Pancreas (tissue), 10 donors: ENCODE measurements around the gene EVA1A. TPM values are rescaled to one million over a fixed set of nuclear protein-coding genes. Genes with fewer than 3 reads are reported as not detected.

Experiments
- ATAC-seq, 4 donors: fragments of 200-7000 bp; cut with Tn5 transposase; one replicate each; pipeline versions ENCODE4 v1.8.0 to v1.9.1; 2020; ENCODE audit warnings: mild to moderate bottlenecking in 4 of 4, moderate library complexity in 4 of 4
- DNase-seq, 6 donors: peaks; one replicate each; pipeline ENCODE4 v3.0.0-alpha.2; 2020
- FAIRE-seq: peaks from 2 replicates; lab custom pipeline; 2012; peaks lifted over from hg19 to GRCh38; lab: Jason Lieb, UNC
- H3K27ac ChIP-seq, 4 donors: fragments of 200-600 bp; sonication (generic); 1 replicate in 3 of 4; 2 replicates in 1 of 4; pipeline versions ENCODE4 v1.5.0 to v1.8.0; 2020
- H3K27me3 ChIP-seq, 4 donors: fragments of 200-600 bp; one replicate each; pipeline ENCODE4 v1.8.0; 2021
- H3K36me3 ChIP-seq, 3 donors: fragments of 200-600 bp; sonication (generic) in 1 of 3; one replicate each; pipeline versions ENCODE4 v1.5.0 to v1.8.0; 2020 to 2021
- H3K4me1 ChIP-seq, 3 donors: fragments of 200-600 bp; one replicate each; pipeline ENCODE4 v1.8.0; 2021
- H3K4me3 ChIP-seq, 4 donors: fragments of 200-600 bp; sonication (generic) in 2 of 4; one replicate each; pipeline versions ENCODE4 v1.5.0 to v1.8.0; 2020 to 2021
- H3K9me3 ChIP-seq, 4 donors: fragments of 200-600 bp; one replicate each; pipeline ENCODE4 v1.8.0; 2021
- WGBS, 2 donors: extraction: QIAGEN DNeasy Blood & Tissue Kit; methylation state at CpG; one replicate each; pipeline ENCODE4 v1.1.7; 2013; 5-methylcytosine and 5-hydroxymethylcytosine counted together
- intact Hi-C, 3 donors: fragments of 100-400 bp; cut with DNase I; formaldehyde crosslinking; loops; one replicate each; pipeline versions ENCODE4 v1.11.1 to v1.14.2; 2022
- polyA plus RNA-seq, 2 donors: library from polyadenylated mRNA; stranded (reverse); fragments of 200-250 nt; gene quantifications; one replicate each; pipeline ENCODE4 v1.2.3, GENCODE V29; 2013
- total RNA-seq, 6 donors: library from RNA; stranded (reverse); fragmentation: NEBNext Ultra II Directional in 4 of 6; extraction: Animal tissue kit (Norgen Biotek cat#: 25700) in 4 of 6; gene quantifications; one replicate each; pipeline versions ENCODE4 v1.2.1 to v1.2.4, GENCODE V29; 2021 to 2023
- TF ChIP-seq, protein P1 (sequence below), 4 donors: fragments of 200-600 bp; sonication (generic) in 3 of 4; IDR thresholded peaks; one replicate each; pipeline versions ENCODE4 v1.5.0 to v1.8.0; 2021; ENCODE audit warnings: antibody characterized with exemption in 4 of 4
- donor health status: healthy with polysubstance abuse.
- donor health status: DM: no; HTN: no; CAD: no; lungs with moderate emphysema.
- donor health status: DM: no; HTN: no; CAD: no.
- donor health status: control.
- donor health status: control.
- donor health status: Bipolar disorder and iron deficiency.
- donor health status: DM: yes; HTN: yes; CAD: no.
- donor health status: DM: no; HTN: no; CAD: no.
- donor health status: DM: no; HTN: no; CAD: no.
- donor health status: DM: yes; HTN: yes; CAD: no.

The EVA1A gene
- total and polyA plus RNA-seq, 8 donors: 16.1 to 36.8 (median 22.4) TPM

- TF ChIP-seq, protein P1, sequence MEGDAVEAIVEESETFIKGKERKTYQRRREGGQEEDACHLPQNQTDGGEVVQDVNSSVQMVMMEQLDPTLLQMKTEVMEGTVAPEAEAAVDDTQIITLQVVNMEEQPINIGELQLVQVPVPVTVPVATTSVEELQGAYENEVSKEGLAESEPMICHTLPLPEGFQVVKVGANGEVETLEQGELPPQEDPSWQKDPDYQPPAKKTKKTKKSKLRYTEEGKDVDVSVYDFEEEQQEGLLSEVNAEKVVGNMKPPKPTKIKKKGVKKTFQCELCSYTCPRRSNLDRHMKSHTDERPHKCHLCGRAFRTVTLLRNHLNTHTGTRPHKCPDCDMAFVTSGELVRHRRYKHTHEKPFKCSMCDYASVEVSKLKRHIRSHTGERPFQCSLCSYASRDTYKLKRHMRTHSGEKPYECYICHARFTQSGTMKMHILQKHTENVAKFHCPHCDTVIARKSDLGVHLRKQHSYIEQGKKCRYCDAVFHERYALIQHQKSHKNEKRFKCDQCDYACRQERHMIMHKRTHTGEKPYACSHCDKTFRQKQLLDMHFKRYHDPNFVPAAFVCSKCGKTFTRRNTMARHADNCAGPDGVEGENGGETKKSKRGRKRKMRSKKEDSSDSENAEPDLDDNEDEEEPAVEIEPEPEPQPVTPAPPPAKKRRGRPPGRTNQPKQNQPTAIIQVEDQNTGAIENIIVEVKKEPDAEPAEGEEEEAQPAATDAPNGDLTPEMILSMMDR (IDR thresholded peaks at IDR 0.05): no peak
- no peaks in the 10 kb centered on the region for H3K4me1 ChIP-seq
- H3K27ac ChIP-seq: no peak overlapping the region
- no peak overlapping the region for H3K4me3 ChIP-seq
- H3K9me3 ChIP-seq: no peaks in the 10 kb centered on the region
- 74 to 79% methylated on average over 5 of the region's 5 CpGs for WGBS, 2 donors
- ATAC-seq (no peak), FAIRE-seq (no peak), DNase-seq (no peak)
- intact Hi-C loops: no loop called here
- no peaks in the 10 kb centered on the region for H3K36me3 ChIP-seq
- no peaks in the 10 kb centered on the region for H3K27me3 ChIP-seq
Measured at GRCh38 chr2:75453384-75454240, 107.1 kb downstream of the EVA1A start.

DNA sequence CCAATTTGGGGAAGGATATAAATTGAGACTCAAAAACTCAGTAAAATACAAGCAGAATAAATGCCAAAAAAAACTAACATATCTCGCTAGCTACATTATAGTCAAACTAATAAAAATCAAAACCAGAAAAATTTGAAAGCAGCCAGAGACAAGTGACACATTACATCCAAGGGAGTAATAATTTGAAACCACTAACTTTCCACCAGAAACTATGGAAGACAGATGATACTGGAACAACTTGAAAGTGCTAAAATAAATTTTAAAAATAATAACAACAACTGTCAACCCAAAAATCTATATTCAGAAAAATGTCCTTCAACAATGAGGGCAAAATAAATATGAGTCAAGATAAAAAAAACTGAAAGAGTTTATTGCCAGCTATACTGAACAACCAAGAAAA lies 110.7 kb downstream of the EVA1A start:
- 93 to 98% methylated on average over 1 of the region's 1 CpG for WGBS, 2 donors
- Histone ChIP-seq H3K4me3 (no peak overlapping the region), H3K27me3 (no peaks in the 10 kb centered on the region), H3K9me3 (no peaks in the 10 kb centered on the region), H3K4me1 (no peaks in the 10 kb centered on the region), H3K36me3 (no peaks in the 10 kb centered on the region), H3K27ac (no peak overlapping the region)
- intact Hi-C loops: no loop called here
- DNase-seq (no peak), ATAC-seq (no peak), FAIRE-seq (no peak)
- TF ChIP-seq, protein P1 (IDR thresholded peaks at IDR 0.05): no peak

GRCh38 chr2:75447176-75447575 lies 113.6 kb downstream of the EVA1A start:
- Histone ChIP-seq H3K4me1 (no peaks in the 10 kb centered on the region), H3K4me3 (no peak overlapping the region), H3K9me3 (no peaks in the 10 kb centered on the region), H3K27ac (no peak overlapping the region), H3K27me3 (no peaks in the 10 kb centered on the region), H3K36me3 (no peaks in the 10 kb centered on the region)
- WGBS, 2 donors: 87 to 90% methylated on average over 5 of the region's 5 CpGs
- FAIRE-seq (no peak), DNase-seq (no peak), ATAC-seq (no peak)
- TF ChIP-seq, protein P1 (IDR thresholded peaks at IDR 0.05): no peak
- intact Hi-C loops: no loop called here

Other genes with a start within 250 kb of the EVA1A start
- gene MRPL19, start 85.8 kb upstream of the EVA1A start, total RNA-seq: 10 to 100 TPM; 15.4 to 28.5 (median 22.4) TPM
- 10 to 100 TPM in 1 of 2 donors, 1 to 10 TPM in 1; 7.5 to 13.3 TPM for gene MRPL19, start 85.8 kb upstream of the EVA1A start, polyA plus RNA-seq
- 10 to 100 TPM; 11.5 to 17.9 (median 14.3) TPM for gene GCFC2, start 150.0 kb upstream of the EVA1A start, total RNA-seq
- 10 to 100 TPM; 21.5 to 22.5 TPM for gene GCFC2, start 150.0 kb upstream of the EVA1A start, polyA plus RNA-seq